ENCODE measurements around the gene CRYBG3. TPM values are rescaled to one million over a fixed set of nuclear protein-coding genes. Genes with fewer than 3 reads are reported as not detected.

Gene CRYBG3
- total and polyA plus RNA-seq, 4 donors: 3.8 to 64.0 (median 15.3) TPM

- peaks cover 0 to 37% (median 0%) of the 10 kb centered on the region in 5 donors for H3K4me1 ChIP-seq (ENCODE audit: control insufficient read depth in 5 of 5, insufficient read depth in 5 of 5, low read length in 5 of 5)
- peaks cover 0 to 2% (median under 1%) of the 10 kb centered on the region in 4 donors for H3K36me3 ChIP-seq (ENCODE audit: control insufficient read depth in 4 of 4, insufficient read depth in 4 of 4, low read length in 4 of 4)
- H3K9ac ChIP-seq (ENCODE audit: insufficient read depth in 1 of 2, low read length in 2 of 2): peak within 1 kb of the TSS; percentile 65 to 79
- no peak for TF ChIP-seq CTCF (IDR thresholded peaks at IDR 0.05; ENCODE audit: control extremely low read depth, extremely low read depth)
- peak within 1 kb of the TSS; percentile 80 to 93 for H3K27ac ChIP-seq (ENCODE audit: low read depth in 1 of 2, low read length in 1 of 2)
- 1 to 3% methylated on average over 72 to 82 of the region's 82 CpGs for WGBS, 2 donors
- H3K4me3 ChIP-seq: peak within 1 kb of the TSS; percentile 83
- no peaks in the 10 kb centered on the region for H3K27me3 ChIP-seq (ENCODE audit: control insufficient read depth in 3 of 3, insufficient read depth in 3 of 3, low read length in 2 of 3)
- peak; percentile 99 for ATAC-seq (ENCODE audit: insufficient read depth, low FRiP score)
- DNase-seq: peak; percentile 74 to 81 (median 76)
- H3K9me3 ChIP-seq (ENCODE audit: control insufficient read depth in 4 of 4, insufficient read depth in 3 of 4, low read length in 3 of 4): peaks cover 0 to 2% (median 0%) of the 10 kb centered on the region in 4 donors
Measured at GRCh38 chr3:97971679-97972567, 150.1 kb downstream of the CRYBG3 start, which contains the start of gene RIOX2. Gene RIOX2 (minus strand): TSS chr3:97972431. CDS start chr3:97967593, 4,838 bp downstream.

- H3K4me3 ChIP-seq: no peak overlapping the region
- H3K9ac ChIP-seq (ENCODE audit: insufficient read depth in 1 of 2, low read length in 2 of 2): peak overlapping the region in 1 of 2 donors; percentile 57
- peaks cover 0 to 2% (median 0%) of the 10 kb centered on the region in 4 donors for H3K9me3 ChIP-seq (ENCODE audit: control insufficient read depth in 4 of 4, insufficient read depth in 3 of 4, low read length in 3 of 4)
- no peak overlapping the region for H3K27ac ChIP-seq (ENCODE audit: low read depth in 1 of 2, low read length in 1 of 2)
- H3K27me3 ChIP-seq (ENCODE audit: control insufficient read depth in 3 of 3, insufficient read depth in 3 of 3, low read length in 2 of 3): no peaks in the 10 kb centered on the region
- TF ChIP-seq CTCF (IDR thresholded peaks at IDR 0.05; ENCODE audit: control extremely low read depth, extremely low read depth): no peak
- whole genome bisulfite sequencing, 2 donors: 95 to 96% methylated on average over 9 of the region's 9 CpGs
- no peak for ATAC-seq (ENCODE audit: insufficient read depth, low FRiP score)
- no peaks in the 10 kb centered on the region for H3K36me3 ChIP-seq (ENCODE audit: control insufficient read depth in 4 of 4, insufficient read depth in 4 of 4, low read length in 4 of 4)
- peak in 1 of 3 donors; percentile 17 for DNase-seq
- H3K4me1 ChIP-seq (ENCODE audit: control insufficient read depth in 5 of 5, insufficient read depth in 5 of 5, low read length in 5 of 5): peaks cover 0 to 37% (median 0%) of the 10 kb centered on the region in 5 donors
Measured at GRCh38 chr3:97972976-97973375, 151.2 kb downstream of the CRYBG3 start.

- H3K4me3 ChIP-seq: no peak overlapping the region
- ATAC-seq (ENCODE audit: insufficient read depth, low FRiP score): no peak
- H3K27ac ChIP-seq (ENCODE audit: low read depth in 1 of 2, low read length in 1 of 2): no peak overlapping the region
- no peaks in the 10 kb centered on the region for H3K27me3 ChIP-seq (ENCODE audit: control insufficient read depth in 3 of 3, insufficient read depth in 3 of 3, low read length in 2 of 3)
- H3K36me3 ChIP-seq (ENCODE audit: control insufficient read depth in 4 of 4, insufficient read depth in 4 of 4, low read length in 4 of 4): no peaks in the 10 kb centered on the region
- WGBS, 2 donors: 52 to 65% methylated on average over 3 of the region's 3 CpGs
- peaks cover 0 to 40% (median 6%) of the 10 kb centered on the region in 5 donors for H3K4me1 ChIP-seq (ENCODE audit: control insufficient read depth in 5 of 5, insufficient read depth in 5 of 5, low read length in 5 of 5)
- no peak overlapping the region for H3K9ac ChIP-seq (ENCODE audit: insufficient read depth in 1 of 2, low read length in 2 of 2)
- TF ChIP-seq CTCF (IDR thresholded peaks at IDR 0.05; ENCODE audit: control extremely low read depth, extremely low read depth): no peak
- peaks cover 0 to 2% (median 0%) of the 10 kb centered on the region in 4 donors for H3K9me3 ChIP-seq (ENCODE audit: control insufficient read depth in 4 of 4, insufficient read depth in 3 of 4, low read length in 3 of 4)
- DNase-seq: no peak
Measured at GRCh38 chr3:97974996-97975395, 153.2 kb downstream of the CRYBG3 start.
